Measurements from ENCODE around the gene COL1A2.

The COL1A2 gene

GRCh38 chr7:94452239-94452638 lies 57.5 kb downstream of the COL1A2 start:
- Histone ChIP-seq H3K9ac (ENCODE audit: low read depth in 1 of 2, low read length in 2 of 2) (no peak overlapping the region), H3K4me3 (ENCODE audit: low read length in 2 of 2) (no peak overlapping the region), H3K27me3 (ENCODE audit: control insufficient read depth in 2 of 2, insufficient read depth in 2 of 2, low read length in 2 of 2) (no peaks in the 10 kb centered on the region), H3K9me3 (ENCODE audit: control insufficient read depth in 2 of 2, low read length in 2 of 2) (no peaks in the 10 kb centered on the region), H3K27ac (ENCODE audit: low read depth in 2 of 2, low read length in 2 of 2) (no peak overlapping the region), H3K4me1 (ENCODE audit: control insufficient read depth in 2 of 2, insufficient read depth in 2 of 2, low read length in 2 of 2) (no peaks in the 10 kb centered on the region), H3K36me3 (ENCODE audit: control insufficient read depth in 2 of 2, insufficient read depth in 2 of 2, low read length in 2 of 2) (no peaks in the 10 kb centered on the region)

GRCh38 chr7:94453898-94454297 lies 59.2 kb downstream of the COL1A2 start:
- H3K36me3 ChIP-seq (ENCODE audit: control insufficient read depth in 2 of 2, insufficient read depth in 2 of 2, low read length in 2 of 2): no peaks in the 10 kb centered on the region
- no peak overlapping the region for H3K27ac ChIP-seq (ENCODE audit: low read depth in 2 of 2, low read length in 2 of 2)
- no peaks in the 10 kb centered on the region for H3K4me1 ChIP-seq (ENCODE audit: control insufficient read depth in 2 of 2, insufficient read depth in 2 of 2, low read length in 2 of 2)
- H3K27me3 ChIP-seq (ENCODE audit: control insufficient read depth in 2 of 2, insufficient read depth in 2 of 2, low read length in 2 of 2): no peaks in the 10 kb centered on the region
- H3K9me3 ChIP-seq (ENCODE audit: control insufficient read depth in 2 of 2, low read length in 2 of 2): no peaks in the 10 kb centered on the region
- no peak overlapping the region for H3K4me3 ChIP-seq (ENCODE audit: low read length in 2 of 2)
- H3K9ac ChIP-seq (ENCODE audit: low read depth in 1 of 2, low read length in 2 of 2): no peak overlapping the region

DNA sequence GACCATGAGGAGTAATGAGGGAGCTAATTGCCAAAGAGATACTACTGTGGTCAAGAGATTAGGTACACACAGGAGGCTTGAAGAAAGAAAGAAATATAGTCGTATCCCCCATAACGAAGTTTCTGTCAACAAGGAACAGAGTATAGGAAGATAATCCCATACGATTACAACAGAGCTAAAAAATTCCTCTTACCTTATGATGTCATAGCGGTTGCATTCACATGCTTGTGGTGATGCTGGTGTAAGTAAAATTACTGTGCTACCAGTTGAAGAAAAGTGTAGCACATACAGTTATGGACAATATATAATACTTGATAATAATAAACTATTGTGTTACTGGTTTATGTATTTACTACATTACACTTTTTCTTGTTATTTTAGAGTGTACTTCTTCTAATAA lies 63.3 kb downstream of the COL1A2 start:
- Histone ChIP-seq H3K9ac (ENCODE audit: low read depth in 1 of 2, low read length in 2 of 2) (no peak overlapping the region), H3K27me3 (ENCODE audit: control insufficient read depth in 2 of 2, insufficient read depth in 2 of 2, low read length in 2 of 2) (no peaks in the 10 kb centered on the region)

DNA sequence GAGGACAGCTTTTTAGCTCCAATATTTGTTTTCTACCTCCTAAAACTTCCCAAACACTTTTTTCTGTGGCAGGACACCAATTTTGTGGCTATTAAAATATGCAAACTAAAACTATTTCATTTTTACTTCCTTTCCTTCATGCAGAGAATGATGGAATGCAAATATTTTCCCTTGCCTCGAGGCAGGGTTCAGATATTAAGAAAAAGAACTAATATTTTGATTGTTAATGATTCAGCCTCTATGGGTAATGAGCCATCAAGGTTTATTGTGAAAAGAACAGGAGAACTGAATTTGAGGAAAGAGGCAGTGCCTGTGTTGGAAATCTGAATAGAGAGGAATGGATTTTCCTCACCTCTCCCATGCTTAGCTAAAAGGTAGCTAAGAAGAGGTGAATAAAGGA lies 71.8 kb downstream of the COL1A2 start:
- H3K9me3 ChIP-seq (ENCODE audit: control insufficient read depth in 2 of 2, low read length in 2 of 2): no peaks in the 10 kb centered on the region
- no peak overlapping the region for H3K4me3 ChIP-seq (ENCODE audit: low read length in 2 of 2)
- H3K27me3 ChIP-seq (ENCODE audit: control insufficient read depth in 2 of 2, insufficient read depth in 2 of 2, low read length in 2 of 2): no peaks in the 10 kb centered on the region
- no peaks in the 10 kb centered on the region for H3K4me1 ChIP-seq (ENCODE audit: control insufficient read depth in 2 of 2, insufficient read depth in 2 of 2, low read length in 2 of 2)
- no peak overlapping the region for H3K9ac ChIP-seq (ENCODE audit: low read depth in 1 of 2, low read length in 2 of 2)
- H3K36me3 ChIP-seq (ENCODE audit: control insufficient read depth in 2 of 2, insufficient read depth in 2 of 2, low read length in 2 of 2): no peaks in the 10 kb centered on the region
- no peak overlapping the region for H3K27ac ChIP-seq (ENCODE audit: low read depth in 2 of 2, low read length in 2 of 2)

More for the DNA sequence above, 63.3 kb downstream of the COL1A2 start:
- H3K9me3 ChIP-seq (ENCODE audit: control insufficient read depth in 2 of 2, low read length in 2 of 2): no peaks in the 10 kb centered on the region
- no peak overlapping the region for H3K27ac ChIP-seq (ENCODE audit: low read depth in 2 of 2, low read length in 2 of 2)
- H3K4me3 ChIP-seq (ENCODE audit: low read length in 2 of 2): no peak overlapping the region
- no peaks in the 10 kb centered on the region for H3K4me1 ChIP-seq (ENCODE audit: control insufficient read depth in 2 of 2, insufficient read depth in 2 of 2, low read length in 2 of 2)
- no peaks in the 10 kb centered on the region for H3K36me3 ChIP-seq (ENCODE audit: control insufficient read depth in 2 of 2, insufficient read depth in 2 of 2, low read length in 2 of 2)

GRCh38 chr7:94471604-94472003 lies 76.9 kb downstream of the COL1A2 start:
- Histone ChIP-seq H3K9ac (ENCODE audit: low read depth in 1 of 2, low read length in 2 of 2) (no peak overlapping the region), H3K27ac (ENCODE audit: low read depth in 2 of 2, low read length in 2 of 2) (no peak overlapping the region), H3K4me1 (ENCODE audit: control insufficient read depth in 2 of 2, insufficient read depth in 2 of 2, low read length in 2 of 2) (no peaks in the 10 kb centered on the region), H3K27me3 (ENCODE audit: control insufficient read depth in 2 of 2, insufficient read depth in 2 of 2, low read length in 2 of 2) (no peaks in the 10 kb centered on the region), H3K4me3 (ENCODE audit: low read length in 2 of 2) (no peak overlapping the region), H3K36me3 (ENCODE audit: control insufficient read depth in 2 of 2, insufficient read depth in 2 of 2, low read length in 2 of 2) (no peaks in the 10 kb centered on the region), H3K9me3 (ENCODE audit: control insufficient read depth in 2 of 2, low read length in 2 of 2) (no peaks in the 10 kb centered on the region)

DNA sequence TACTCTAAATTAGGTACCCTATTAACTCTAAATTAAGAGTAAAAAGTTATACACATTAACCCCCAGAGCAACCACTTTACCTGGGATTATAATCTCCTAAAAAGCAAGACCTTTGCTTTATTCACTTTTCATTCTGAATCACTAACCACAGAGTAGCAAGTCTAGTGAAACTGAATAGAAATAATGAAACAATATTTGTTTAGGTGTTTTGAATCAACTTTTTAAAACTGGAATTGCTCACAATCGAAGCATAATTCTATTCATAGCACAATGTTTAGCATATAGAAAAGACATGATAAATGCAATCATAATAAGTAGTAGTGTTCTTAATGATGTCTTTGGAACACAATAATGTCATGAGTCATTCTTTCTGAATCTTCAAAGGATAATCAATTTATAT lies 77.9 kb downstream of the COL1A2 start:
- no peak overlapping the region for H3K27ac ChIP-seq (ENCODE audit: low read depth in 2 of 2, low read length in 2 of 2)
- H3K4me3 ChIP-seq (ENCODE audit: low read length in 2 of 2): no peak overlapping the region
- H3K9ac ChIP-seq (ENCODE audit: low read depth in 1 of 2, low read length in 2 of 2): no peak overlapping the region
- H3K9me3 ChIP-seq (ENCODE audit: control insufficient read depth in 2 of 2, low read length in 2 of 2): no peaks in the 10 kb centered on the region
- no peaks in the 10 kb centered on the region for H3K36me3 ChIP-seq (ENCODE audit: control insufficient read depth in 2 of 2, insufficient read depth in 2 of 2, low read length in 2 of 2)
- no peaks in the 10 kb centered on the region for H3K4me1 ChIP-seq (ENCODE audit: control insufficient read depth in 2 of 2, insufficient read depth in 2 of 2, low read length in 2 of 2)
- H3K27me3 ChIP-seq (ENCODE audit: control insufficient read depth in 2 of 2, insufficient read depth in 2 of 2, low read length in 2 of 2): no peaks in the 10 kb centered on the region

- Histone ChIP-seq H3K4me1 (ENCODE audit: control insufficient read depth in 2 of 2, insufficient read depth in 2 of 2, low read length in 2 of 2) (no peaks in the 10 kb centered on the region), H3K9ac (ENCODE audit: low read depth in 1 of 2, low read length in 2 of 2) (no peak overlapping the region), H3K36me3 (ENCODE audit: control insufficient read depth in 2 of 2, insufficient read depth in 2 of 2, low read length in 2 of 2) (no peaks in the 10 kb centered on the region), H3K27me3 (ENCODE audit: control insufficient read depth in 2 of 2, insufficient read depth in 2 of 2, low read length in 2 of 2) (no peaks in the 10 kb centered on the region), H3K9me3 (ENCODE audit: control insufficient read depth in 2 of 2, low read length in 2 of 2) (no peaks in the 10 kb centered on the region), H3K4me3 (ENCODE audit: low read length in 2 of 2) (no peak overlapping the region), H3K27ac (ENCODE audit: low read depth in 2 of 2, low read length in 2 of 2) (no peak overlapping the region)
These were observed 81.7 kb downstream of the COL1A2 start for GRCh38 chr7:94476251-94476840.

GRCh38 chr7:94477878-94478277 lies 83.2 kb downstream of the COL1A2 start:
- Histone ChIP-seq H3K9ac (ENCODE audit: low read depth in 1 of 2, low read length in 2 of 2) (no peak overlapping the region), H3K27ac (ENCODE audit: low read depth in 2 of 2, low read length in 2 of 2) (no peak overlapping the region), H3K27me3 (ENCODE audit: control insufficient read depth in 2 of 2, insufficient read depth in 2 of 2, low read length in 2 of 2) (no peaks in the 10 kb centered on the region), H3K36me3 (ENCODE audit: control insufficient read depth in 2 of 2, insufficient read depth in 2 of 2, low read length in 2 of 2) (no peaks in the 10 kb centered on the region), H3K9me3 (ENCODE audit: control insufficient read depth in 2 of 2, low read length in 2 of 2) (no peaks in the 10 kb centered on the region), H3K4me1 (ENCODE audit: control insufficient read depth in 2 of 2, insufficient read depth in 2 of 2, low read length in 2 of 2) (no peaks in the 10 kb centered on the region), H3K4me3 (ENCODE audit: low read length in 2 of 2) (no peak overlapping the region)

DNA sequence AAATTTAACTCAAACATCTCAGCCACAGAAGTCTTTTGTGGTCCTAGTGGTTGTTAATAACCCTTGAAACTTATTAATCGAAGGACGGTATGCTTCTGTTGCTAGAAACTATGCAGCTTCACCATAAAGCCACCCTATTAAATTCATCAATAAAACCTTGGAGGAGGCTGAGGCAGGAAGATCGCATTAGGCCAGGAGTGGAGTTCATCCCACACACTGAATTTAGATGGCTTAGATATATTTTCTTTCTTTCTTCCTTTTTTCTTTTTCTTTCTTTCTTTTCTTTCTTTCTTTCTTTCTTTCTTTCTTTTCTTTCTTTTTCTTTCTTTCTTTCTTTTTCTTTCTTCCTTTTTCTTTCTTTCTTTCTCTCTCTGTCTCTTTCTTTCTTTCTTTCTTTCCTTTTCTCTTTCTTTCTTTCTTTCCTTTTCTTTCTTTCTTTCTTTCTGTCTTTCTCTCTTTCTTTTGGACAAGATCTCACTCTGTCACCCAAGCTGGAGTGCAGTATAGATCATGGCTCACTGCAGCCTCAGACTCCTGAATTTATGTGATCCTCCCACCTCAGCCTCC lies 84.0 kb downstream of the COL1A2 start:
- Histone ChIP-seq H3K4me3 (ENCODE audit: low read length in 2 of 2) (no peak overlapping the region), H3K9ac (ENCODE audit: low read depth in 1 of 2, low read length in 2 of 2) (no peak overlapping the region), H3K9me3 (ENCODE audit: control insufficient read depth in 2 of 2, low read length in 2 of 2) (no peaks in the 10 kb centered on the region), H3K4me1 (ENCODE audit: control insufficient read depth in 2 of 2, insufficient read depth in 2 of 2, low read length in 2 of 2) (no peaks in the 10 kb centered on the region), H3K36me3 (ENCODE audit: control insufficient read depth in 2 of 2, insufficient read depth in 2 of 2, low read length in 2 of 2) (no peaks in the 10 kb centered on the region), H3K27me3 (ENCODE audit: control insufficient read depth in 2 of 2, insufficient read depth in 2 of 2, low read length in 2 of 2) (no peaks in the 10 kb centered on the region), H3K27ac (ENCODE audit: low read depth in 2 of 2, low read length in 2 of 2) (no peak overlapping the region)
